AG04450 (cell line): Measurements from ENCODE around the gene SLC29A4. TPM values are rescaled to one million over a fixed set of nuclear protein-coding genes. Genes with fewer than 3 reads are reported as not detected.
"Not testable (repeated sequence)": the region's sequence is repeated elsewhere in the genome, so short reads cannot be mapped to it uniquely, and the experiment has no call there.

Experiments
- CTCF ChIA-PET: fragments of 300-600, 350-600 bp; formaldehyde crosslinking; extraction: SDS; loops from one replicate; lab custom pipeline; 2022; ENCODE audit warnings: antibody characterized with exemption, inconsistent platforms; lab: Charles Lee
- POLR2A ChIA-PET: fragments of 350-600 bp; formaldehyde crosslinking; extraction: SDS; loops from one replicate; lab custom pipeline; 2021; ENCODE audit warnings: antibody characterized with exemption, inconsistent platforms; lab: Yijun Ruan, JAX
- DNase-seq: peaks from one replicate; pipeline ENCODE4 v3.0.0-alpha.2; 2011; ENCODE audit warnings: low read depth, low spot score
- H3K27ac ChIP-seq: one replicate; pipeline ENCODE4 v1.5.1; 2012; ENCODE audit warnings: low read depth, low read length, control low read depth
- H3K27me3 ChIP-seq: one replicate; pipeline ENCODE4 v1.6.0; 2012; ENCODE audit warnings: low read length; ENCODE audit not compliant: control insufficient read depth, insufficient read depth
- H3K4me3 ChIP-seq: 2 replicates; pipeline ENCODE4 v1.5.1; 2011; ENCODE audit warnings: mild to moderate bottlenecking, low read depth, low read length, control low read depth
- H3K9me3 ChIP-seq: 2 replicates; pipeline ENCODE4 v1.5.1; 2012; ENCODE audit warnings: low read length; ENCODE audit not compliant: control insufficient read depth, insufficient read depth
- polyA plus RNA-seq: library from polyadenylated mRNA; depleted of rRNA; stranded (reverse); fragments of >200 nt; gene quantifications from 2 replicates; pipeline ENCODE4 v1.2.3, GENCODE V29; 2011
- TF ChIP-seq, protein P1 (sequence below): IDR thresholded peaks from 2 replicates; pipeline ENCODE4 v1.5.1; 2011; ENCODE audit warnings: low read depth, low read length, control low read depth, inconsistent platforms

The SLC29A4 gene
- polyA plus RNA-seq, 1 experiment, result 4.5 TPM

DNA sequence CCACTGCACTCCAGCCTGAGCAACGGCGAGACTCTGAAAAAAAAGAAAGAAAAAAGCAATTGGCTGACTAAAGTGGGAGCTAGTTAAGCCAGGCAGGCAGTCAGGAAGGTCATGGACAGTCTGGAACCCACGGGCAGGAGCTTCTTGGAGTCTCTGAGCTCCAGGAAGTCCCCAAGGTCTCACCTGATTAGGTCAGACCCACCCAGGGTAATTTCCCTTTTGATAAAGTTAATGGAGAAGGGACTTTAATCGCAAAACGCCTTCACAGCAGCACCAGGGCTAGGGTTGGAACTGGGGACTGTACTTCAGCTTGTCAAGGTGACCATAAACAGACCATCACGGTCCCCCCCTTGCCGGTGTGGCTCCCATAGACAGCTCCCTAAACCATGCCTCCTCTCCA lies 6.6 kb downstream of the SLC29A4 start:
- POLR2A ChIA-PET, result no interaction called here
- TF ChIP-seq, protein P1, sequence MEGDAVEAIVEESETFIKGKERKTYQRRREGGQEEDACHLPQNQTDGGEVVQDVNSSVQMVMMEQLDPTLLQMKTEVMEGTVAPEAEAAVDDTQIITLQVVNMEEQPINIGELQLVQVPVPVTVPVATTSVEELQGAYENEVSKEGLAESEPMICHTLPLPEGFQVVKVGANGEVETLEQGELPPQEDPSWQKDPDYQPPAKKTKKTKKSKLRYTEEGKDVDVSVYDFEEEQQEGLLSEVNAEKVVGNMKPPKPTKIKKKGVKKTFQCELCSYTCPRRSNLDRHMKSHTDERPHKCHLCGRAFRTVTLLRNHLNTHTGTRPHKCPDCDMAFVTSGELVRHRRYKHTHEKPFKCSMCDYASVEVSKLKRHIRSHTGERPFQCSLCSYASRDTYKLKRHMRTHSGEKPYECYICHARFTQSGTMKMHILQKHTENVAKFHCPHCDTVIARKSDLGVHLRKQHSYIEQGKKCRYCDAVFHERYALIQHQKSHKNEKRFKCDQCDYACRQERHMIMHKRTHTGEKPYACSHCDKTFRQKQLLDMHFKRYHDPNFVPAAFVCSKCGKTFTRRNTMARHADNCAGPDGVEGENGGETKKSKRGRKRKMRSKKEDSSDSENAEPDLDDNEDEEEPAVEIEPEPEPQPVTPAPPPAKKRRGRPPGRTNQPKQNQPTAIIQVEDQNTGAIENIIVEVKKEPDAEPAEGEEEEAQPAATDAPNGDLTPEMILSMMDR, result no peak

DNA sequence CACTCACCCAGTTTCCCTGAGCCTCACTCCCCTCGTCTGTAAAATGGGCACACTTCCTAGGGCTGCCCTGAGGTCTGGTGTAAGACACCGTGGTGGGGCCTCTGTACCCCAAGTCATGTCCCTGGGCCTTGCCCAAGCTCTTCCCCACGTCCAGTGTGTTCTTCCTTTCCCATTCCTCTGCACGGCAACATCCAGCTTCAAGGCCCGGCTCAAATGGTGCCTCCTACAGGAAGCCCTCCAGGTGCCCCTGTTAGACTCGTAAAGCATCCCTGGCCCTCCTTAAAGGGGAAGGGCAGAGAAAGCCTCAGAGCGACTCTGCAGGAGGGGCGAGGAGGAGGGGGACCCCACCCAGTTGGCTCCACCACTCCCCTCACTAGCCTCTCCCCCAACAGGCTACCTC lies 8.6 kb downstream of the SLC29A4 start:
- Histone ChIP-seq H3K27me3 (no peaks in the 10 kb centered on the region), H3K9me3 (peaks cover 18% of the 10 kb centered on the region), H3K27ac (no peak overlapping the region), H3K4me3 (no peak overlapping the region)
- ChIA-PET CTCF (no interaction called here), POLR2A (no interaction called here)
- DNase-seq, result no peak
- TF ChIP-seq, protein P1, result no peak

More for the DNA sequence above, 6.6 kb downstream of the SLC29A4 start:
- CTCF ChIA-PET, result no interaction called here
- peaks cover 3% of the 10 kb centered on the region for H3K9me3 ChIP-seq
- H3K4me3 ChIP-seq, result no peak overlapping the region
- no peak for DNase-seq
- H3K27ac ChIP-seq, result no peak overlapping the region
- H3K27me3 ChIP-seq, result no peaks in the 10 kb centered on the region

DNA sequence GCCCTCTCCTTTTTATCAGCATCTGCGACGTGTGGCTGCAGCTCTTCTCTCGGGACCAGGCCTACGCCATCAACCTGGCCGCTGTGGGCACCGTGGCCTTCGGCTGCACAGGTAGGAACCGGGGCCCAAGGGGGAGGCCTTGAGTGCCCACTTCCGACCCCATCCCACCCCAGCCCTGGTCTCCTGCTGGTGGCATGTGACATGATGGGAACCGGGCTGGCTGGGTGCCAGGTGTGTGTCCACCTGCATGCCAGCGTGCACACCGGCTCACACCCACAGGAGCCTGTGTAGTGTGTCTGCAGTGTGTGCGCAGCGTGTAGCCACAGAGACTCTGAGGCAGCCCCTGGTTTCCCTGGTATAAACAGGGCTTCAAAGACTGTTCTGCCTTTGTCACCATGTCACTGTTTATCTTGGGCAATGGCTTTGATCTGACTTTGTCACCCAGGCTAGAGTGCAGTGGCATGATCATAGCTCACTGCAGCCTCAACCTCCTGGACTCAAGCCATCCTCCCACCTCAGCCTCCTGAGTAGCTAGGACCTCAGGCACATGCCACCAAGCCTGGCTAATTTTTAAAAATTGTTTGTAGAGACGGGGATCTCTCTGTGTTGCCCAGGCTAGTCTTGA lies 9.1 kb downstream of the SLC29A4 start:
- CTCF ChIA-PET, H3K27ac ChIP-seq, DNase-seq, POLR2A ChIA-PET, H3K27me3 ChIP-seq, H3K4me3 ChIP-seq: not testable (repeated sequence)
- H3K9me3 ChIP-seq, result peaks cover 18% of the 10 kb centered on the region

DNA sequence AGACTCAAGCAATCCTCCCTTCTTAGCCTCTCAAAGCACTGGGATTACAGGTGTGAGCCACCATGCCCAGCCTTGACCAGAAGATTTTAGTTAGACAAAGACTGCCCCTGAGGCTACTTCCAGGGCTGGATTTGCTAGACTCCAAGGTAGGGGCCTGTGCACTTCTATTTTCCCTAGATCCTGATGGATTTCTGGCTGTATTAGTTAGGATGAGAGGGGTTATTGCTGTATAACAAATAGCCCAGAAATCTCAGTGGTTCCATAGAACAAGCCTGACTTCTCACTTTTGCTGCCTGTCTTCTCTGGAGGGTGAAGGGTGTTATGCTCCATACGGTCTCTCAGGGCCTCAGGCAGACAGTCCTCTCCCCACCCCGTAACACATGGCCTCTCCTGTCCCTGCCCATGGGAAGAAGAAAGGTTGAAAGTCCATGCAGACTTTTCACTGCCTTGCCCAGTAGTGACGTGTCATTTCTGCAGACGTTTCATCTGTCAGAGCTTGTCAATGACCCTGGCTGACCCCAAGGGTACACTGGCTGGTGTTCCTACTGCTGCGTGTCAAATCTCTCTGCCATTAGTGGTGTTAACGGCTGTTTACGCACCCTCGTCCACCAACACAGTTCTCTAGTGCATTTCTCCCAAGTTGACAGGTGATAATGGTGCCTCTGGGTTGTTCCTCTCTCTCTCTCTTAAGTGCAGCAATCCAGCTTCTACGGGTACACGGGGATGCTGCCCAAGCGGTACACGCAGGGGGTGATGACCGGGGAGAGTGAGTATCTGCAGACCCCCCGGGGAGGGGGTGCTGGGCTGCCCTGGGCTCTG lies 11.6 kb downstream of the SLC29A4 start:
- peaks cover 18% of the 10 kb centered on the region for H3K9me3 ChIP-seq
- TF ChIP-seq, protein P1, result no peak
- no peaks in the 10 kb centered on the region for H3K27me3 ChIP-seq
- ChIA-PET CTCF (no interaction called here), POLR2A (no interaction called here)
- no peak overlapping the region for H3K4me3 ChIP-seq
- no peak overlapping the region for H3K27ac ChIP-seq
- no peak for DNase-seq

DNA sequence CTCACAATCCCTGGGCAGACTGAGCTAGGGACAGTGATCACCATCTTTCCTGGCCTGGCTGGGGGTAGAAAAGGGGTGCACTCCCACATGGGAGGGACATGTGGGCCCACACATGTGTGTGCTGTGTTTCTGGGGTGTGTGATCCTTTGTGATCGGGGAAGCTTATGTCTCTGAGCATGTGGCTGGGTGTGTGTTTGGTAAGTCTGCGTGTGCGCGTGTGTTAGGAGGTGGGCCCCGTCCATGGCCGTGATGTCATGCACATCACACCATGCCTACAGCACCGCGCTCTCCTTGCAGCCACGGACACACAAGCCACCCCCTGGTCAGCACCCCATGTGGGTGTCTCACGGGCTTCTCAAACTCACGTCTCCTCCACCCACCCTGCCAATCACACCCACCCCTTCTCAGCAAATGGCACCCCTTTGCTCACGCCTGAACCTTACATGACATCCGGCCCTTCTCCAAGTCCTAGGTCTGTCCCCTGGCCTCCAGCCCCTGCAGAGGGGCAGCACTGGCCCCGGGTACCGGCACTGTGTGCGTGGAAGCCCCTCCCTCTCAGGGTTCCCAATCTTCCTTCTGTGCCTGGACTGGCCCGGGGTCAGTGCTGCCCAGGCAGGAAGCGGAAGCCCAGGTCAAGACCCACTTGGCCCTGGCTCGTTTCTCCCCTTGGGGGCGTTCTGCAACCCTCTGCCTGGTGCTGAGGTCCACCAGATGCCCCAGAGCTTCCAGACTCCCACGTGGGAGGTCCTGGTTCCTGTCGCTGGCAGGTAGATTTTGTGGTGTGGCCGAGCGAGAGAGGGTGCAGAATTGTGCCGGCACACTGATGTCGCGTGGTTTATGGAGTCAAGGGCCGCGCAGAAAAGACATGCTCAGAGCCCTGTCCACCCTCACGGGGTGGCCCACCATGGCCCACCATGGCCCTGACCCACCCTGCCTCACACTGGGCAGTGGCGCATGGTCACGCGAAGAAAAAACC lies 12.6 kb downstream of the SLC29A4 start:
- TF ChIP-seq, protein P1, result no peak
- H3K27me3 ChIP-seq, result no peaks in the 10 kb centered on the region
- H3K4me3 ChIP-seq, result no peak overlapping the region
- no peak overlapping the region for H3K27ac ChIP-seq
- peaks cover 18% of the 10 kb centered on the region for H3K9me3 ChIP-seq
- CTCF ChIA-PET, result no interaction called here
- no peak for DNase-seq
- POLR2A ChIA-PET, result interaction anchor here (0.6 kb wide), 1 partner anchor 481 kb away, joined by 4 read pairs; no protein-coding TSS in a partner anchor
